Activated naive CD4-positive, alpha-beta T cell (primary cell): ENCODE data around the gene CCDC74A.
"Not testable (repeated sequence)": the region's sequence is repeated elsewhere in the genome, so short reads cannot be mapped to it uniquely, and the experiment has no call there.

Experiments used
- DNase-seq, 4 experiments: peaks; one replicate each; lab custom pipeline; 2025; lab: John Stamatoyannopoulos, UW

Gene CCDC74A

GRCh38 chr2:131557558-131558321 is 30.1 kb downstream of the CCDC74A start:
- DNase-seq: no peak

GRCh38 chr2:131566371-131566770 is 38.7 kb downstream of the CCDC74A start:
- no peak for DNase-seq

DNA sequence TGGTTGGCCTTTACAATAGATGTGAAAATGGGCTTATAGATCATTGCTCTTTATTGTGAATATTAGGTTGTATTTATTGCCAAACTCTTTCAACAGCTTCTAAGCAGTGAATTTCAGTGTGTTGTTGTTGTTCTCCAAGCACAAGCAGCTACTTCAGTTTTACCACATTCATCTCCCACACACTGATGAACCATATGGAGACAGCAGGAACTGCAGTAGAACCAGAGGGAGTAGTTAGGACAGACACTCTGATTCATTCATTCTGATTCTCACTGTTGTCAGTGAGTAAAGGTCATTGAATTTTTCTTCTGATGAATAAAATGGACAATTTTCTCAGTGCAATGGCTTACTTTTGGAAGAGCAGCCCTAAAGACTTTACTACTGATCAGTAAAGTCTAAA is 40.2 kb downstream of the CCDC74A start:
- no peak for DNase-seq

DNA sequence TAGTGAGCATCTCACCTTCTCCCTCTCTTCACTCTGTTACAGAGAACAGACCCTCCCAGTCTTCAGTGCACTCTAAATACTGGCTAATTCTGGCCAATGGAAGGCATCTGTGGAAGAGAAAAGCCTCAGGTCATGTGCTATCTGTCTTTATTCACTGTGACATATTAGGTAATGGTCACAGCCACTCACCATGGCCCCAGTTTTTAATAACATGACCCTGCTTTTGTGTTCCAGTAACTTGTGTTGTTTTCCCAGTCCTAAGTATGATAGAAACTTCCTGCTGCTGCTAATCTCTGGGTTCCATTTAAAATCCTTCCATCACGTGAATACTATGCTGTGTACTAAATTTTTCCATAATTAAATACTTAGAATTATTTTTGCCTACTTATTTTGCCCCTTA is 40.7 kb downstream of the CCDC74A start:
- DNase-seq: not testable (repeated sequence)

DNA sequence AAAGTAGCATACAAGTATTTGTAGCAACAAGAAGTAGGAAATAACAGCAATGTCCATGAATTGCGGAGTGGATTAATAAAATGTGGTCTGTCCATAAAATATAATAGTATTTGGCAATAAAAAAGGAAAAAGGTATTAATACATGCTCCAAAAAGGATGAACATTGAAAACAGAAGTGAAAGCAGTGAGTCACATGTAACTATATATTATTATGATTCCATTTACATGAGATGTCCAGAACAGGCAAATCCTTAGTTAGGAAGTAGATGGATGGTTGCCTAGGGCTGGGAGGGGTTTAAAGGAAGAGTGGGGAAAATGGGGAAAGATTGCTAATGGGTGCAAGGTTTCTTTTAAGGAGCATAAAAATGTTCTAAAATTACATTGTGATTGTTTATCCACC is 44.5 kb downstream of the CCDC74A start:
- DNase-seq: no peak

DNA sequence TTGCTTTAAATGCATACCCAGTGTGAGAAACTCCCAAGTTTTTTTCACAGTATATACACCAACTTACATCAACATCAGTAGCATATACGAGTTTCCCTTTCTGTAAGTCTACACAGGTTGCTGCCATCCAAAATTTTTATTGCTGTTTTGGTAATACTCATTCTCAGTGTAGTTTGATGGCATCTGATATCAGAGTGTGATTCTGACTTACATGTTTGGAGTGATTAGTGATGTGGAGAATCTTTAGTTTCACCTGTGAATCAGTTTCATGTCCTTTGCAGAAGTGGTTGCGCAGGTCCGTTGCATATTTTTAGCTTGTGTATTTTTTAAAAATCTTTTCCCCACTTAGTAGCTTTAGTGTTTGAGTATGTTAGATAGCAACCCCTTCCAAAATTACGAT is 50.1 kb downstream of the CCDC74A start:
- DNase-seq: no peak

- no peak for DNase-seq
Observed at GRCh38 chr2:131580187-131580586, 52.5 kb downstream of the CCDC74A start.
